ENCODE results near the gene BTN2A1. TPM values are rescaled to one million over a fixed set of nuclear protein-coding genes. Genes with fewer than 3 reads are reported as not detected.

Gene BTN2A1
- polyA plus RNA-seq, 1 of the 3 experiments (the other 2 are of a cell fraction): 21.2 TPM

- no peaks in the 10 kb centered on the region for H3K79me2 ChIP-seq (ENCODE audit: insufficient read depth)
- no peak overlapping the region for H3K27ac ChIP-seq (ENCODE audit: low read depth in 2 of 2, low read length in 1 of 2)
- H3K9ac ChIP-seq: no peak overlapping the region
- H4K20me1 ChIP-seq (ENCODE audit: insufficient read depth): no peaks in the 10 kb centered on the region
- ChIA-PET CTCF (interaction anchor here (0.8 to 3.7 kb wide), 2 partner anchors 8 to 161 kb away, joined by 3 to 19 read pairs; no protein-coding TSS in a partner anchor), POLR2A (no interaction called here)
- H2AFZ ChIP-seq (ENCODE audit: low read depth): no peak overlapping the region
- H3K4me3 ChIP-seq (ENCODE audit: low read depth in 2 of 2, low read length in 1 of 2): no peak overlapping the region
- H3K9me2 ChIP-seq: no peaks in the 10 kb centered on the region
- no peak overlapping the region for H3K4me2 ChIP-seq
- DNase-seq: no peak
- H3K9me3 ChIP-seq: no peaks in the 10 kb centered on the region
- no peaks in the 10 kb centered on the region for H3F3A ChIP-seq (replicated peaks; ENCODE audit: insufficient read depth)
- 87% methylated on average over 3 of the region's 3 CpGs for WGBS (ENCODE audit: low lambda C conversion rate)
- peaks cover 14% of the 10 kb centered on the region for H3K27me3 ChIP-seq (ENCODE audit: insufficient read depth)
- no peaks in the 10 kb centered on the region for H3K36me3 ChIP-seq (replicated peaks in 1 of 2; ENCODE audit: control insufficient read depth in 1 of 2, insufficient read depth in 2 of 2, low read length in 1 of 2)
- TF ChIP-seq EZH2phosphoT487 (IDR thresholded peaks at IDR 0.05; ENCODE audit: borderline replicate concordance, low read depth) (no peak), POLR2AphosphoS5 (IDR thresholded peaks at IDR 0.05; ENCODE audit: low read depth, low read length) (no peak), ZBTB33 (IDR thresholded peaks at IDR 0.05; ENCODE audit: borderline replicate concordance, low read depth) (no peak), RFX5 (IDR thresholded peaks at IDR 0.05; ENCODE audit: low read length) (no peak), EP300 (IDR thresholded peaks at IDR 0.05; ENCODE audit: borderline replicate concordance in 1 of 2, low read depth in 1 of 2, low read length in 1 of 2) (no peak), IRF3 (IDR thresholded peaks at IDR 0.05; ENCODE audit: low read depth, low read length) (no peak), SMC3 (IDR thresholded peaks at IDR 0.05; ENCODE audit: low read depth, low read length) (no peak), RXRA (IDR thresholded peaks at IDR 0.05; ENCODE audit: borderline replicate concordance, low read depth) (no peak), CHD2 (IDR thresholded peaks at IDR 0.05; ENCODE audit: low read length, partially characterized antibody) (no peak), USF1 (IDR thresholded peaks at IDR 0.05; ENCODE audit: borderline replicate concordance, low read depth) (no peak), RAD21 (IDR thresholded peaks at IDR 0.05; ENCODE audit: low read length) (no peak), MXI1 (IDR thresholded peaks at IDR 0.05; ENCODE audit: low read depth, low read length) (no peak), FOSL2 (IDR thresholded peaks at IDR 0.05; ENCODE audit: borderline replicate concordance, low read depth) (no peak), GATA2 (CRISPR knock-in tag; IDR thresholded peaks at IDR 0.05) (no peak), GABPA (IDR thresholded peaks at IDR 0.05; ENCODE audit: low read depth) (no peak), PBX3 (IDR thresholded peaks at IDR 0.05) (no peak), YY1 (IDR thresholded peaks at IDR 0.05; ENCODE audit: low read depth) (no peak)
- H3K4me1 ChIP-seq (ENCODE audit: control insufficient read depth in 1 of 2, insufficient read depth in 2 of 2, low read depth in 1 of 2, low read length in 1 of 2): peaks cover 0 to 6% of the 10 kb centered on the region in 2 experiments; a peak in 1 of 4 replicates
These were observed 44.9 kb downstream of the BTN2A1 start for GRCh38 chr6:26502626-26503025.
